HepG2 (cell line): ENCODE data around the gene KIF2C. TPM values are rescaled to one million over a fixed set of nuclear protein-coding genes. Genes with fewer than 3 reads are reported as not detected.
A peak's percentile ranks its signal among the peaks of the same experiment; 100 is the strongest.

ENCODE experiments used
- ARID5B ChIP-seq: IDR thresholded peaks from 2 replicates; pipeline ENCODE4 v1.4.0; 2020; ENCODE audit warnings: mild to moderate bottlenecking, missing genetic modification reagents
- ATF6 ChIP-seq: sonication (generic); formaldehyde crosslinking; conservative IDR thresholded peaks from 2 replicates; pipeline ENCODE4 v1.4.0; 2020; ENCODE audit warnings: missing genetic modification reagents
- ETV5 ChIP-seq: IDR thresholded peaks from 2 replicates; pipeline ENCODE4 v1.6.1; 2018; ENCODE audit warnings: missing biosample characterization, missing genetic modification reagents, inconsistent platforms, borderline replicate concordance
- FOXO1 ChIP-seq: sonication (generic); formaldehyde crosslinking; IDR thresholded peaks from 2 replicates; pipeline ENCODE4 v1.4.0; 2020; ENCODE audit warnings: missing genetic modification reagents
- GTF3A ChIP-seq: sonication (generic); formaldehyde crosslinking; conservative IDR thresholded peaks from 2 replicates; pipeline ENCODE4 v1.4.0; 2020; ENCODE audit warnings: mild to moderate bottlenecking, missing genetic modification reagents
- HNRNPUL1 ChIP-seq: fragments of 200-400 bp; formaldehyde crosslinking; IDR thresholded peaks from 2 replicates; pipeline ENCODE4 v1.6.1; 2017; ENCODE audit warnings: low read depth, mild to moderate bottlenecking, low read length, moderate library complexity
- KDM5B ChIP-seq: sonication (generic); formaldehyde crosslinking; IDR thresholded peaks from 2 replicates; pipeline ENCODE4 v1.4.0; 2020; ENCODE audit warnings: missing genetic modification reagents, mild to moderate bottlenecking, borderline replicate concordance
- KLF9 ChIP-seq: IDR thresholded peaks from 2 replicates; pipeline ENCODE4 v1.6.1; 2016; ENCODE audit warnings: low read depth
- MED1 ChIP-seq: sonication (generic); formaldehyde crosslinking; IDR thresholded peaks from 2 replicates; pipeline ENCODE4 v1.4.0; 2020; ENCODE audit warnings: missing genetic modification reagents
- PHB2 ChIP-seq: fragments of 450-650 bp; IDR thresholded peaks from 2 replicates; pipeline ENCODE4 v1.6.1; 2018; ENCODE audit not compliant: partially characterized antibody
- PREB ChIP-seq: sonication (generic); formaldehyde crosslinking; IDR thresholded peaks from 2 replicates; pipeline ENCODE4 v1.4.0; 2020; ENCODE audit warnings: missing genetic modification reagents
- PRPF4 ChIP-seq: fragments of 200-400 bp; formaldehyde crosslinking; IDR thresholded peaks from 2 replicates; pipeline ENCODE4 v1.6.1; 2016; ENCODE audit warnings: low read length, low read depth; ENCODE audit not compliant: poor library complexity, severe bottlenecking
- REPIN1 ChIP-seq: sonication (generic); formaldehyde crosslinking; IDR thresholded peaks from 2 replicates; pipeline ENCODE4 v1.8.0; 2022; ENCODE audit warnings: missing genetic modification reagents, low read depth, mild to moderate bottlenecking, borderline replicate concordance
- SAFB2 ChIP-seq: sonication (generic); formaldehyde crosslinking; IDR thresholded peaks from 2 replicates; pipeline ENCODE4 v1.5.1; 2020; ENCODE audit warnings: missing genetic modification reagents, low read depth, mild to moderate bottlenecking, borderline replicate concordance
- THRA ChIP-seq: sonication (generic); formaldehyde crosslinking; IDR thresholded peaks from 2 replicates; pipeline ENCODE4 v1.4.0; 2020; ENCODE audit warnings: missing genetic modification reagents, borderline replicate concordance
- ZNF34 ChIP-seq: sonication (generic); formaldehyde crosslinking; IDR thresholded peaks from 2 replicates; pipeline ENCODE4 v1.4.0; 2020; ENCODE audit warnings: mild to moderate bottlenecking, missing genetic modification reagents, borderline replicate concordance
- ZNF414 ChIP-seq: sonication (generic); formaldehyde crosslinking; IDR thresholded peaks from 2 replicates; pipeline ENCODE4 v1.5.0; 2020; ENCODE audit warnings: missing genetic modification reagents
- ZNF44 ChIP-seq: sonication (generic); formaldehyde crosslinking; IDR thresholded peaks from 2 replicates; pipeline ENCODE4 v1.5.1; 2020; ENCODE audit warnings: mild to moderate bottlenecking, missing genetic modification reagents
- polyA plus RNA-seq, 8 experiments: library from polyadenylated mRNA; depleted of rRNA in 3 of 8; stranded (reverse) in 7 of 8; unstranded in 1 of 8; fragments of >200 nt; fragmentation: Illumina TruSeq in 4 of 8; extraction: Trizol in 4 of 8; gene quantifications; 2 replicates each; pipeline versions ENCODE4 v1.2.1 to v1.2.3, GENCODE V29; 2011 to 2016; ENCODE audit warnings: low read depth in 4 of 8, missing spikeins in 1 of 8, mixed read lengths in 1 of 8; ENCODE audit not compliant: insufficient read depth in 1 of 8
- total RNA-seq, 5 experiments: library from RNA; depleted of rRNA; stranded (reverse); fragments of >200 nt; fragmentation: Illumina TruSeq; extraction: Trizol; gene quantifications; 2 replicates each; pipeline ENCODE4 v1.2.3, GENCODE V29; 2016; ENCODE audit warnings: low read depth in 1 of 5

KIF2C gene
- total and polyA plus RNA-seq, 2 of the 13 experiments (the other 11 are each of a cell fraction or from before 2014, with no cell fraction given), result 29.7 to 53.7 TPM

GRCh38 chr1:44799770-44800584 lies 60.3 kb downstream of the KIF2C start, which contains the start of gene PLK3 (continued):
- TF ChIP-seq SAFB2 (CRISPR knock-in tag), result no peak; the same call in 1 of the 2 replicates
- peak; percentile 36; the same call in 1 of the 2 replicates for TF ChIP-seq KLF9 (CRISPR knock-in tag)
- TF ChIP-seq PRPF4, result no peak
- no peak; the same call in 1 of the 2 replicates for TF ChIP-seq ZNF414 (CRISPR knock-in tag)
- TF ChIP-seq REPIN1 (CRISPR knock-in tag), result peak; percentile 85; the same call in 1 of the 2 replicates
- TF ChIP-seq ATF6 (CRISPR knock-in tag), result 0 out of 2 replicates have a peak, but pooled peaks have one; percentile 33
- peak; percentile 66; the same call in 1 of the 2 replicates for TF ChIP-seq KDM5B (CRISPR knock-in tag)
- no peak for TF ChIP-seq ZNF44 (CRISPR knock-in tag)
- TF ChIP-seq ARID5B (CRISPR knock-in tag), result peak; percentile 56; the same call in 1 of the 2 replicates
- TF ChIP-seq GTF3A (CRISPR knock-in tag), result peak; percentile 66; the same call in 1 of the 2 replicates
- no peak for TF ChIP-seq PHB2
- peak; percentile 91 for TF ChIP-seq ZNF34 (CRISPR knock-in tag)
- no peak for TF ChIP-seq PREB (CRISPR knock-in tag)
- peak; percentile 63 for TF ChIP-seq MED1 (CRISPR knock-in tag)
- no peak; the same call in 1 of the 2 replicates for TF ChIP-seq ETV5 (CRISPR knock-in tag)
- TF ChIP-seq HNRNPUL1, result 0 out of 2 replicates have a peak, but pooled peaks have one; percentile 31
- TF ChIP-seq THRA (CRISPR knock-in tag), result peak; percentile 80; the same call in 1 of the 2 replicates
- TF ChIP-seq FOXO1 (CRISPR knock-in tag), result peak; percentile 52; the same call in 1 of the 2 replicates
